Mesothelial cell of epicardium (in vitro differentiated cells): ENCODE measurements around the gene TMEM116. TPM values are rescaled to one million over a fixed set of nuclear protein-coding genes. Genes with fewer than 3 reads are reported as not detected.

Experiments
- DNase-seq, 2 experiments: peaks; one replicate each; pipeline ENCODE4 v3.0.0; 2021; ENCODE audit warnings: low spot score in 2 of 2; ENCODE audit not compliant: unreplicated experiment in 2 of 2
- H3K27ac Mint-ChIP-seq: 2 replicates; pipeline ENCODE4 v1.8.0; 2021; ENCODE audit warnings: mixed read lengths
- H3K27me3 Mint-ChIP-seq: 2 replicates; pipeline ENCODE4 v1.8.0; 2021; ENCODE audit warnings: low read depth, mixed read lengths
- H3K36me3 Mint-ChIP-seq: 2 replicates; pipeline ENCODE4 v1.8.0; 2021; ENCODE audit warnings: mixed read lengths
- H3K4me1 Mint-ChIP-seq: 2 replicates; pipeline ENCODE4 v1.8.0; 2021; ENCODE audit warnings: mixed read lengths
- H3K4me3 Mint-ChIP-seq: 2 replicates; pipeline ENCODE4 v1.8.0; 2021; ENCODE audit warnings: mild to moderate bottlenecking, moderate library complexity, mixed read lengths
- H3K9me3 Mint-ChIP-seq: 2 replicates; pipeline ENCODE4 v1.8.0; 2021; ENCODE audit warnings: mixed read lengths
- total RNA-seq: library from RNA; stranded (reverse); gene quantifications from 3 replicates; pipeline ENCODE4 v1.2.1, GENCODE V29; 2021
- TF ChIP-seq, protein P1 (sequence below): fragments of 200-600 bp; sonication (generic); IDR thresholded peaks from one replicate; pipeline ENCODE4 v1.5.0; 2021; ENCODE audit warnings: antibody characterized with exemption; ENCODE audit not compliant: unreplicated experiment

Gene TMEM116
- total RNA-seq, 1 donor from 2014 or later, result 12.0 TPM

DNA sequence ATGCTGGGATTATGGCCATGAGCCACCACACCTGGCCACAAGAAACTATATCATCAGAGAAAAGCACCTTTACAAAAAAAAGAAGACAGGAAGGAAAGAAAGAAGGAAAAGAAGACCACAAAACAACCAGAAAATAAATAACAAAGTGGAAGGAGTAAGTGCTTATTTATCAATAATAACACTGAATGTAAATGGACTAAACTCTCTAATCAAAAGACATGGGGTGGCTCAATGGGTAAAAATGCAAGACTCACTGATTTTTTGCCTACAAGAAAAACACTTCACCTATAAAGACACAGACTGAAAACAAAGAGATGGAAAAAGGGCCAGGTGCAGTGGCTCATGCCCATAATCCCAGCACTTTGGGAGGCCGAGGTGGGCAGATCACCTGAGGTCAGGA, 105.2 kb downstream of the TMEM116 start:
- no peak overlapping the region for H3K27ac Mint-ChIP-seq

DNA sequence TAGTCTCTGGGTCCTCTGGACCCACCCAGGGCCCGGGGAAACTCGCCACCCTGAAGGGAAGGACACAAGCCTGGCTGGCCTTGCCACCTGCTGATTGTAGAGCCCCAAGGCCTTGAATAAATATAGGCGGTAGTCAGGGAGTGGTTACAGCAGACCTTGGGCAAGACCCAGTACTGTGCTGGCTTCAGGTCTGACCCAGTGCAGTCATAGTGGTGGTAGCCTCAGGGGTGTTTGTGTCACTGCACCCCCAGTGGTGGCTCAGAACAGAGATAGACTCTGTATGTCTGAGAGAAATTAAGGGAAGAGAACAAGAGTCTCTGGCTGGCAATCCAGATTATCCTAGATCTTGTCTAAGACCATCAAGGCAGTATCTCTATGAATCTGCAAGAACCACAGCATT, 107.5 kb downstream of the TMEM116 start:
- Mint-ChIP-seq H3K36me3 (peaks cover 21% of the 10 kb centered on the region), H3K4me3 (no peak overlapping the region), H3K27ac (no peak overlapping the region), H3K27me3 (no peaks in the 10 kb centered on the region), H3K4me1 (no peaks in the 10 kb centered on the region), H3K9me3 (peaks cover 36% of the 10 kb centered on the region)
- no peak for DNase-seq
- TF ChIP-seq, protein P1, sequence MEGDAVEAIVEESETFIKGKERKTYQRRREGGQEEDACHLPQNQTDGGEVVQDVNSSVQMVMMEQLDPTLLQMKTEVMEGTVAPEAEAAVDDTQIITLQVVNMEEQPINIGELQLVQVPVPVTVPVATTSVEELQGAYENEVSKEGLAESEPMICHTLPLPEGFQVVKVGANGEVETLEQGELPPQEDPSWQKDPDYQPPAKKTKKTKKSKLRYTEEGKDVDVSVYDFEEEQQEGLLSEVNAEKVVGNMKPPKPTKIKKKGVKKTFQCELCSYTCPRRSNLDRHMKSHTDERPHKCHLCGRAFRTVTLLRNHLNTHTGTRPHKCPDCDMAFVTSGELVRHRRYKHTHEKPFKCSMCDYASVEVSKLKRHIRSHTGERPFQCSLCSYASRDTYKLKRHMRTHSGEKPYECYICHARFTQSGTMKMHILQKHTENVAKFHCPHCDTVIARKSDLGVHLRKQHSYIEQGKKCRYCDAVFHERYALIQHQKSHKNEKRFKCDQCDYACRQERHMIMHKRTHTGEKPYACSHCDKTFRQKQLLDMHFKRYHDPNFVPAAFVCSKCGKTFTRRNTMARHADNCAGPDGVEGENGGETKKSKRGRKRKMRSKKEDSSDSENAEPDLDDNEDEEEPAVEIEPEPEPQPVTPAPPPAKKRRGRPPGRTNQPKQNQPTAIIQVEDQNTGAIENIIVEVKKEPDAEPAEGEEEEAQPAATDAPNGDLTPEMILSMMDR, result no peak

More for the DNA sequence above, 105.2 kb downstream of the TMEM116 start:
- H3K36me3 Mint-ChIP-seq, result peaks cover 19% of the 10 kb centered on the region
- peaks cover 38% of the 10 kb centered on the region for H3K9me3 Mint-ChIP-seq
- TF ChIP-seq, protein P1, result no peak
- no peak overlapping the region for H3K4me3 Mint-ChIP-seq
- H3K4me1 Mint-ChIP-seq, result no peaks in the 10 kb centered on the region
- no peaks in the 10 kb centered on the region for H3K27me3 Mint-ChIP-seq
- no peak for DNase-seq

DNA sequence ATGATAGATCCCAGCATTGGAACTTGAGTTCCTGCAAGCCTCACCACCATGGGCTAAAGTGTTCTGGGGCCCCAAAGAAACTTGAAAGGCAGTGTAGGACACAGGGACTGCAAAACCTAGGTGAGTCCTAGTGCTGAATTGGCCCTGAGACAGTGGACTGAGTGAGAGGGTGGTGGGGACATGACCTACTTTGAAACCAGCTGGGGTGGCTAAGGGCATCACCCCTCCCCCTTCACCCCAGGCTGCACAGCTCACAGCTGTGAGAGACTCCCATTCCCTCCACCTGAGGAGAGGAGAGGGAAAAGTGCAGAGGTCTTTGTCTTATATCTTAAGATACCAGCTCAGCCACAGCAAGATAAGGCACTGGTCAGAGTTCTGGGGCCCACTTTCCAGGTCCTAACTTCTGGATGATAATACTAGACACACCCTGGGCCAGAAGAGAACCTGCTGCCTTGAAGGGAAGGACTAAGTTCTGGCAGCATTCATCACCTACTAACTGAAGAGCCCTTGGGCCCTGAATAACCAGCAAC, 108.5 kb downstream of the TMEM116 start:
- Mint-ChIP-seq H3K4me1 (no peaks in the 10 kb centered on the region), H3K4me3 (no peak overlapping the region), H3K36me3 (peaks cover 27% of the 10 kb centered on the region), H3K27me3 (no peaks in the 10 kb centered on the region), H3K9me3 (peaks cover 28% of the 10 kb centered on the region), H3K27ac (no peak overlapping the region)
- DNase-seq, result no peak
- TF ChIP-seq, protein P1, result no peak

DNA sequence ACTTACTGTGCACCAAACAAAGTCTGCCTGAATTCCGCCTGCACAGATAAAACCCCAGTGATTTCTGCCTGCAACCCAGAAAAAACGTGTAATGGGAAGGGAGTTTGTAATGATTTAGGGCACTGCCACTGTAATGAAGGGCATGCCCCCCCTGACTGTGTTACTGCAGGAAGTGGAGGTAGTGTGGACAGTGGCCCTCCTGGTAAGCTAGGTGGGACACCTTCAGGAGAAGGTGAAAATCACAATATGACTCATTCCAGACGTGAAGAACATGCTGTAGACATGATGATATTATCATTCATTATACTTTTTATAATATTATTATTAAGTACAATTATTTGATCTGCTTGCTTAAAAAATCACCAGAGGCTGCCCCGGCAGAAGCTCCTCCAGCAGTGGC, 111.8 kb downstream of the TMEM116 start:
- TF ChIP-seq, protein P1, result no peak
- Mint-ChIP-seq H3K27ac (no peak overlapping the region), H3K27me3 (no peaks in the 10 kb centered on the region), H3K36me3 (peaks cover 22% of the 10 kb centered on the region), H3K4me1 (no peaks in the 10 kb centered on the region), H3K9me3 (peaks cover 6% of the 10 kb centered on the region), H3K4me3 (no peak overlapping the region)
- no peak for DNase-seq

DNA sequence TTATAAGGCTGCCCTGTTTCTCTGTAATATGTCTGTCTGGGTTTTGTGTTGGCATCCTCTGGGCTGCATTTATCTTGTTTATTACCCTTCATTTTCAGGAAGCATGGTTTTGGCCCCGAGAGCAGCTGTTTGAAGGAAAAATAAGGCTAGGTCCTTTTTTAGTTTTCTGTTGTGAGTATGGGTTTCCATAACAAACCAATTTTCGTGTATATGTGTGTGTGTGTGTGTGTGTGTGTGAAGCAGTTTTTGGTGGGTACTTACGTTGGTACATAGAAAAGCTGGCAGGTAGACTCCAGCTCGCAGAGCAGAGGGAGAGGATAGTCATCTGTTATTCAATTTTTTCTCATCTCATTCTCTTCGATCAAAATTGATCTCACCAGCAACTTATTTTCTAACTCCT, 118.4 kb downstream of the TMEM116 start:
- Mint-ChIP-seq H3K27ac (no peak overlapping the region), H3K4me1 (no peaks in the 10 kb centered on the region), H3K27me3 (no peaks in the 10 kb centered on the region), H3K36me3 (peaks cover 44% of the 10 kb centered on the region), H3K4me3 (no peak overlapping the region), H3K9me3 (no peaks in the 10 kb centered on the region)
- DNase-seq, result no peak
- TF ChIP-seq, protein P1, result no peak

DNA sequence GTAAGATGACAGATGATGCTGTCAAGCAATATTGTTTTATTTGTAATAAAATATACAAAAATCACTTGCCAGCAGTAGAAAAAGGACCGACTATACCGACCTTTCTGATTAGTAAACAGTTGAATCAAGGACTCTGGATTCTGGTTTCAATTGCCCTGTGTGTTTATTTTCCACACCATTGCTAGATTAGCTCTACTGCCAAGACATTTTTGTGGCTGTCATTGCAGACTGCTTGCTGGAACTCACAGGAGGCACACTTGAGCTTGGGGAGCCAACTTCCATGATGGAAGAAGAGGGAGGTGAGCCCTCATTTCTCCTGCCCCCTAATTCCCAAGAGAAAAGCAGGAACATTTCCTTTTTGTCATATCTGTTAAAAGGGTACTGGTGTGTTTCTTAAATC, 119.7 kb downstream of the TMEM116 start:
- Mint-ChIP-seq H3K4me3 (no peak overlapping the region), H3K9me3 (no peaks in the 10 kb centered on the region), H3K4me1 (no peaks in the 10 kb centered on the region), H3K36me3 (peaks cover 38% of the 10 kb centered on the region), H3K27ac (no peak overlapping the region), H3K27me3 (no peaks in the 10 kb centered on the region)
- TF ChIP-seq, protein P1, result no peak
- DNase-seq, result no peak
